Cerebellar cortex (tissue), 1 donor: ENCODE results near the gene AARS2.

Source experiments
- DNase-seq: peaks from one replicate; pipeline ENCODE4 v3.0.0-alpha.2; 2015; ENCODE audit warnings: low spot score

Gene AARS2

DNA sequence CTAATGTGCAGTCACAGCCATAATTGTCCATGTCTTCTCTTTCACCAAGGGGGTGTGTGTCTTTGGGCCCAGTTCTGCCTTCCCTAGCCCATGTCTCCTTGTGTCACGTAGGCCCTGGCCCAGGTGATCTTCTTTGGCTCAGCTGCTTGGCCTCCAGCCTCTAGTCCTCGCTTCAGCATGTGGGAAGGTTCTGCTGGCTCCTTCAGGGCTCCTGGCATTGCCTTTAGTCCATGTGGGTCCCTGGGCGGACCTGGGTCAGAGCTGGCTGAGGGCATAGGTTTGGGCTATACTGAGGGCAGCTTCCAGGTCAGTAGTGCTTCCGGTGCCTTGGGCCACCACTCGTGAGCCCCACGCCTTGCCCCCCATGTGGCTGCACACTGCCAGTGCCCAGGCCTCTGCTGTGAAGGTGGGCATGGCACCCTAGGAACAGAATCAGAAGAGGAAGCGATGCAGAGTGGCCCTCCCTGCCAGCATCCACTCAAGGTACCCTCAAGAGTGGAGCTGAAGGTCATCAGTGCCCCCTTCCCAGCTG lies 12.8 kb downstream of the AARS2 start:
- DNase-seq = no peak

- no peak for DNase-seq
These were observed 14.3 kb downstream of the AARS2 start for GRCh38 chr6:44298864-44299263.

GRCh38 chr6:44298055-44298803 lies 14.9 kb downstream of the AARS2 start:
- no peak for DNase-seq

GRCh38 chr6:44297063-44298038 lies 15.8 kb downstream of the AARS2 start:
- DNase-seq = peak; percentile 61

DNA sequence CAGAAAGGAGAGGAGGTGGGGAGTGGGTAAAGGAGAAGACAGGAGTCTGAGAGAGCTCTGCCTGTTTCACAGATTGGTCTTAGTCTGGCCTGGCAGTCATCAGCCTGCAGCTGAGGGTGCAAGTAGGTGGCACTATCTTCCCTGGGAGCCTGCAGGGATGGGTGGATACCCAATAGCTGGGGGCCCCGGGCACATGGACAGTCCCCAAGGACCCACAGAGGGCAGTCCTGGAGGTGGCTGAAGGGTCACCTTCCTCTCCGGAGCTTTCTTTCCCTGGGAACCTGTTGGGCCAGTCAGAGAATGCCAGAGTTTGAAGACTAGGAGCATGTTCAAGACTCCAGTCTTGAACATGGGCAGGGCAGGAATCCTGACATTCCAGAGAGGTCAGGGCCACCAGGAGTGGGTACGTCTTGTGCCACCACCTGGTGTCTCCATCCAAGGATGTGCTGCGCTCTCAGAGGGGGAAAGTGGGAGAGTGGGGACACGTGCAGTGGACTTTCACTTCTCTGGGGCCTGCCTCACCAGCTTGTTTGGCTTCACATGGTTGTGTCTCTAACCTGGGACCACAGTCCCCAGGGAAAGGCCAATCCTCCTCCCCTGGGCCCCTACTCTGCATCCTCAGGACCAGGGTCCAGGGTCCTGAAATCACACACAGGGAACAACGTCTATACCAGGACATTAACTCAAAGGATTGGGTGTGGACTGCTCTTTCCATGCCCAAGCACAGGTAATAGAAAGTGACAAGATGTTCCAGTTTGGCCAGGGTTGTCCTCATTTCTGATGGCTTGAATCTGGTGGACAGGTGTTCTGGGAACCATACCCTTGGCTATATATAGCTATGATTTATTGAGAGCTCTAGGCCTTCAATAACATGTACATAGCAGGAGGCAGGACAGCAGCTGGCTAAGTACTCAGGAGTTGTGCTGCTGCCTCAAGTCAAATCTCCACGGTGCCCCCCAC lies 18.0 kb downstream of the AARS2 start:
- peak; percentile 58 for DNase-seq

DNA sequence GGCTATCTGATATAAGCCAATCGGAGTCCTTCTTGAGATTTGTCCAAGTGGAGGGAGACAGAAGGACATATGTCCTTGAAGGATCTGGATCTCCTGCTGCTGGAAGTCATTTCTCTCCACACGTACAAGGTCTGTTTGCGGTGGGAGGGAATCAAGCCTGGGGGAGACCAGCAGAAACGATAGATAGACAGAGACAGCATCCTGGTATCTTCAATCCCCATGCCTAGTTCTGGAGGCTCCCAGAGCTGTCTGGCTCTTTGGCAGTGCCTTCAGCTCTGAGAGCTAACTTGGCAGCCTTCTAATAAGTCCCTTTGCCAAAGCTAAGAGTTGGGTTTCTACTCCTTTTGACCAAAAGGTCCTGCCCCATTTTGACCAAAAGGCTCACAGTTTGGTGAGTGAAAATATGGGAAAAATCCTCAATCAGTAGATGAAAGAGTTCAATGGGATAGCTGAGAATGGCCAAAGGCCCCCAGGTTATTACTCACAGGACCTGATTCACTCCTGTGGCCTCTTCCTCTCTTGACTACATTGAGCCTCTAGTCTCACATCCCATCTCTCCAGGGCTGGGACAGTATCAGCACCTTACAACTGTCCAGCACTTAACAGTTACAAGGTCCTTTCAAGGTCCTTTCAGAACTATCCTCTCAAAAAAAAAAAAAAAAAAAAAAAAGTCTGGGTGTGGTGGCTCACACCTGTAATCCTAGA lies 20.3 kb downstream of the AARS2 start:
- peak; percentile 76 for DNase-seq

- no peak for DNase-seq
These were observed 21.3 kb downstream of the AARS2 start for GRCh38 chr6:44291841-44292240.

DNA sequence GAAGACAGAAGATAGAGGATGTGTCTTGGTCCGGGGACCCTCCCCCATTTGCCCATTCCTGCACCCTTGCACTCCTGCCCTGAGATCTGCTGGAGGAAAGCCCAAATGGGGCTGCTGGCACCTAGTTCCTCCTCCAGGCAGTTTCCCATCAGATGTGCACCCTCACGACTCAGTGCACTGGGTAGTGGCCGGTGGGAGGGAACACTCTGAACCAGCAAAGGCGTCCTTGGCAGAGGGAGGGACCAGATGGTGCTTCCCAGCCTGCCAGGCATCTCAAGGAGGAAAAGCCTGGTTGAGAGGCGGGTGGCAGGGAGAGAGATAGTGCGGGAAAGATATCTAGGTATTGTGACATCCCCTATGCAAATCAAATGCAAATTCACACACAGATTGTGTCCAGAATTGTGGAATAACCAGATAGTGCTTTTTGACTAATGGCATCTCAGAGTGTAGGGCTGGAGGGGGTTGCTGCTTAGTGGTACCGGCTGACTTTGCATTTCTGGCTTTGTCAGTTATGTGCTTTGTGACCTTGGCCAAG lies 23.4 kb downstream of the AARS2 start:
- DNase-seq = peak; percentile 98

- DNase-seq = no peak
These were observed 26.4 kb downstream of the AARS2 start for GRCh38 chr6:44286747-44287146.

GRCh38 chr6:44286285-44286565 lies 26.9 kb downstream of the AARS2 start:
- DNase-seq = no peak

DNA sequence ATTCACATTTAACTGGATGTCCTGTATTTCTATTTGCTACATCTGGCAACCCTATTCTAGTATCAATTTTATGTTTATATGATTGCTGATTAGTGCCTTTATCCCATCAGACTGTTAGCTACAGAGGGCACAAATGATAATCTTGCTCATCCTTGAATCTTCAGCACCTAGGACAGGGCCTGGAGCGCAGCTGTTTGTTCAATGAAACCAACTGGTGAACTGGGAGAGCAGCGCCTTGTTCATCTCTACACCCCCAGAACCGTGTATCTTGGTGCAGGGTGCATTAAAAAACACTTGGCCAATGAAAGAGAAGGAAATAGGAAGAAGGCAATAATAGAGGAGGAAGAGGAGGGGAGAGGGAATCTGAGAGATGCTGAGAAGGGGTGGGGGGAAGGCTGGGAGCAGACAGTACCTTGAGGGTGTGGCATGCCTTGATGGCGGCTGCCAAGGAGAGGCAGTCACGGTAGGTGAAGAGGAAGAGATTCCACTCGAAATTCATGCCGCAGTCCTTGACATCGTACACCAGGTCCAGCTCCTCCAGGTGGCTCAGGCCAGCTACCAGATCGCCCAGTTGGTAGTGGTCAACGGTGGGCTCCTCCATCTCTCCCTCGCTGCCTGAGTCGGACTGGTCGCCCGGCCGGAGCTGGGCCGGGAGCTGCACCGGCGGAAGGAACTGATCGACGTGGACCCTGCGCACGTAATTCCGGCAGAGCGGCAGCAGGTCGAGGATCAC lies 27.4 kb downstream of the AARS2 start:
- DNase-seq = no peak

DNA sequence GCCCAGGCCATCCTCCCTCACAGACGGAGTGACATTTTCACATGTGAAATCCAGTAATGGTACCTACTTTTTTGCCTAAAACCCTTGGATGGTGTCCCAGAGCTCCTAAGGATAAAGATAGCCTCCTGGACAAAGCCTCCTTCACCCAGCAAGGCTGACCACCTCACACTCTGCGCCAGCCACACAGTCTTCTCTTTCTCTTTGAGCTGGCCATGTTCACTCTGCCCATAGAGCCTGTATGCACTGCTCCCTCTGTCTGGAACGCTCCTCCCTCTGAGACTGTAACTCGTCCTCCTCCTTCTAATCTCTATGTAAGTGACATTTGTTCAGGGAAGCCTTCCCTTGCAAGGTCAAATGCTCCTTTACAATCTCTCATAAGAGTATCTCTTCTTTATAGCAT lies 28.3 kb downstream of the AARS2 start:
- peak; percentile 69 for DNase-seq

DNA sequence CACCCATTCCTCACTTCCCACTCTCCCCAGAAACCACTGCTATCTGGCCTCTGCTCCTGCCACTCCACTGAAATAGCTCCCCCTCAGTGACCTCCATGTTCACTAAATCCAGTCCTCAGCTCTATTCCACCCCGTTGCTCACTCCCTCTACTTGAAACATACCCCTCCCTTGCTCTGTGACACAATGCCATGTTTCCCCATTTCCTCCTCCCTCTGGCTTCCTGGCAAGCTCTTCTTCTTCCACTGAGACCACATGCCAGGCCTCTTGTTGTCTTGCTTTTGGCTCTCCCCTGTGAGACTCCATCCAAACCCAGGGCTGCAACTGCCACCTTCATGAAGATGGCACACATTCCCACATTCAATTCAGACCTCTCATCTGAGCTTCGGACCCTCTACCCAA lies 29.0 kb downstream of the AARS2 start:
- DNase-seq = peak; percentile 99

DNA sequence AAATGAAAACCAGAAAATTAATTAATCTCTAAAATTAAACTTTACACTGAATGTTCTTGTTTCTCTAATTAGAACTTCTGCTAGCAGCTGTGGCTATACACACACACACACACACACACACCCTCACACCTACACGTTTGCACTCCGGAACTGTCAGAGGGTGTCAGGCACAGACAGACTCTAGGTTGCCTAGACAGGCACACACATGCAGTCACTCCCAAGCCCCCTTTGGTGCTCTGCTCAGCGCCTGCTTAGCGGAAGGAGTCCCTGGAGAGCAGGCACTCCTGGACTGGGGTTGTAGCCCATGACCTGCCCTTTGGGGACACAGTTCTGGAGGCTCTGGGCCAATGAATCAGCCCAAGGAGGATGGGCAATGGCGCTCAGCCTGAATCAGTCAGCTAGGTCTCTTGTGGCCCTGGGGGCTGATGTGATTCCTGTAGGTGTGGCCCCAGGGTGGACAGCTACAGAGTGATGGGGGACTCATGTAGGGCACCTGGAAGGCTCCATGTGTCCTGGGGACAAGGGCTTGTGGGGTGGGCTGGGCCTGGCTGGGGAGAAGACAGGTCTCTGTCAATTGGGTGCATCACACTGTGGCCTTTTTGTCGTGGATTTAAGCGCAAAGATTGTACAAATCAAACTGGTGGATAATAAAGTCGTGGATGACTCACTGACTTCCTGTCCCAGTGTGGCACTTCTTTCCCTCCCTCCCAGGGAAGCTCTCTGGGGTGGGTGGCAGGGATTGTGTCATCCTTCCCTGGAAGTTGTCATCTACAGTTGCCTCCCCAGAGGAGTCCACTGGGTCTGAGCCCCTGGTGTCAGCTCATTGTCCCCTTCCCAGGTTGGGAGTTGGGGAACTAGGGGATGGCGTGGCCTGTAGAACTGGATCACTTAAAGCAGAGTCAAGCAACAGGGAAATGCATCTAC lies 34.1 kb downstream of the AARS2 start:
- DNase-seq = no peak

DNA sequence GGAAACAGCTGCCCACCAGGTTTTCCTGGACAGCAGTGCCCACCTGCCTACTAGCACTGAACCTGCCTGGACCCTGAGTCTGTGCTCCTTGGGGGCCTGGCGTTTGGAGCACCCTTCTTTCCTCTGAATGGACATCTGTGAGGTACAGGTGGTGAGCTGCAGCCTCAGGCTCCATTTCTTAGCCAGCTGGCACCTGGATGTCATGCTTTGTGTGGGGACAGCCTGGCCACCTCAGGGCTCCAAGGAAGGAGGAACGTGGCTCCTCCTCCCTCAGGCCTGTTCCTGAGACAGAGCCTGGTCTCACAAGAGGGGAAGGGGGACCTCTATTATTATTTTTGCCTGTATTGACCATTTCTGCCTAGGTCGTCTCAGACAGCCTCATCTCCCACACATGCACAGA lies 34.8 kb downstream of the AARS2 start:
- peak; percentile 95 for DNase-seq

- no peak for DNase-seq
These were observed 35.4 kb downstream of the AARS2 start for GRCh38 chr6:44277763-44278162.

DNA sequence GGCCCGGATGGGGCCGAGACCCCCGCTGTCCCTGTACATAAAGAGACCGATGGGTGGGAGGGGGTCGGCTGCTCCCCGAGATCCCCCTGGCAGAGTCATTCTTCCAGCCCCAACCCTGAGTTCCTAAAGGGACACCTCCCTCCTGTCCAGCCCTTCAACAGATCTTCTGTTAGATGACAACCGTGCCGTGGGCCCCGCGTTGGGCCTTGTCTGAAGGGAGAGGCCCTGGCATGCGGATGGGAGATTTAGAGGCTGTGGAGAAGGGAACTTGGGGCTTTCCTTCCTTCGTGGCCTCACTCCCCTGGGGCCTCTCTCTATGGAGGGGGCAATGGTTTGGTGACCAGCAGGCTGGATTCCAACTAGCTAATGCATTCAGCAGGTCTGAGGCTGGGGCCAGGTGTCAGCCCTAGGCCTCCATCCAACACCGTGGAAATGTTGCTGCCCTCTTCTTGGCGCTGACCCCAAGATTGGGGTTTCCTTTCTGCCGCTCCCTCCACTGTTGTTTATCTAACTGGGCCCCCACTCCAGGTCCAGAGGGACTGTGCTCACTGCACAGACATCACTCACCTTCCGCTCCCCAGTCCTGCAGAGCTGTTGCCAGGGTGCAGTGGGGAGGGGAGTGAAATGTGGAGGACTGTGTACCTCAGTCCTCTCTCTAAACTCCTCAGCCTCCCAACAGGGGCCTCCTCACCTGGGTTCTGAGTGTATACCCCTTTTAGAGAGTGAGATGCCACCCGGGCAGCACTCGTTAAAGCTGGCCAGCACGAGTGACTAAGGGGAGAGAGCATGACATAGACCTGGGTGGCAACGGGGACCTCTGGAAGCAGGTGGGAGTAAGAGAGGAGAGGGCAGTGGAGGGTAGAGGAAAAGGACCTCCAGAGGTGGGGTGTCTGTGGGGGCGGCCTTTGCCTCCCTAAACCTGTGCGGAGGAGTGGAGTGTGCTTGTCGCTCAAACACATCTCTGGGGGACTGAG lies 36.2 kb downstream of the AARS2 start:
- peak; percentile 91 for DNase-seq
